HCT116 (cell line): ENCODE data around the gene ERBB2.

Source experiments
- POLR2A ChIP-seq: IDR thresholded peaks from 2 replicates; pipeline ENCODE4 v1.7.0; 2011; ENCODE audit warnings: borderline replicate concordance; ENCODE audit not compliant: insufficient read depth, insufficient read length; ENCODE audit errors: extremely low read depth
- RAD21 ChIP-seq: IDR thresholded peaks from 2 replicates; pipeline ENCODE4 v1.6.1; 2012; ENCODE audit warnings: low read depth, mild to moderate bottlenecking
- TF ChIP-seq, protein P1 (sequence below): IDR thresholded peaks from 2 replicates; pipeline ENCODE4 v1.6.1; 2012; ENCODE audit warnings: low read depth
- TF ChIP-seq, protein P2 (sequence below), 3 experiments: fragments of 200-600 bp in 1 of 3; sonication (generic) in 1 of 3; IDR thresholded peaks in 2 of 3; conservative IDR thresholded peaks in 1 of 3; 2 replicates each; pipeline ENCODE4 v1.5.1; 2012 to 2017; ENCODE audit warnings: low read depth in 2 of 3, low read length in 2 of 3, antibody characterized with exemption in 1 of 3, borderline replicate concordance in 1 of 3, control low read depth in 1 of 3, mild to moderate bottlenecking in 1 of 3, mixed read lengths in 1 of 3, mixed run types in 1 of 3, moderate library complexity in 1 of 3; ENCODE audit not compliant: insufficient read depth in 1 of 3

DNA sequence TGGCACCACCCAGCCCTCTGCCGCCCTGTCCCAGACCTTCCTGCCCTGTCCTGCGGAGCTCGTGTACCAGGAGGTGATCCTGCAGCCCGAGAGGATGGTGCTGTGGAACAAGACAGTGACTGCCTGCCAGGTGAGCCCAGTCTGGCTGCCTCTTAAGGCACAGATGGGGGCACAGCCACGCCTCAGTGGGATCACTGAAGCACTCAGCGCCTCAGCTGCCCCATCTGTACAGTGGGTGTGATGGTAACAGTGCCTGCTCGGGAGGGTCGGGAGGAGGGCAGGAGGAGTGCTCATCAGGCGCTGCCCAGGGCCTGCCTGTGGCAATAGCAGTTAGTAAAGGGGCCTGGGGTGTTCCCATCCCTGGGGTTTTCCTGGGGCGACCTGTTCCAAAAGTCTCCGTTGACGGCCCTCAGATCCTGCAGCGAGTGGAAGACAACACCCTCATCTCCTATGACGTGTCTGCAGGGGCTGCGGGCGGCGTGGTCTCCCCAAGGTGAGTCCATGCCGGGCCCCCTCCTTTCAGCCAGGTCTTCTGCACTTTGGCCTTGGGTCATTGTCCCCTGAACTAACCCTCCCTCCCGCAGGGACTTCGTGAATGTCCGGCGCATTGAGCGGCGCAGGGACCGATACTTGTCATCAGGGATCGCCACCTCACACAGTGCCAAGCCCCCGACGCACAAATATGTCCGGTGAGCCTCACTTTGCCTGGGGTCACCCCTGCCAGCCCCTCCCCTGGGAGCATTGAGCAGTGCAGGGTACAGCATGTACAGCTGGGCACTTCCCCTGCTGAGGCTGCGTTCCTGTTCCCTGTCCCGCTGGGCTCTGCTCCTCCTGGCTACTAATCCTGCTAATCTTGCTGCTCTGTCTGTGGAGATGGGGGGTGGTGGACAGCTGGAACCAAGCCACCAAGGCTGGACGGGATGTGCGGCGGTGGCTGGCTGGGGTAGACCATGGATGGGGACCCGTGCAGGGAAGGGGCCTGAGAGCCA, 39.2 kb upstream of the ERBB2 start:
- TF ChIP-seq RAD21 (no peak), POLR2A (no peak)
- TF ChIP-seq, protein P1, sequence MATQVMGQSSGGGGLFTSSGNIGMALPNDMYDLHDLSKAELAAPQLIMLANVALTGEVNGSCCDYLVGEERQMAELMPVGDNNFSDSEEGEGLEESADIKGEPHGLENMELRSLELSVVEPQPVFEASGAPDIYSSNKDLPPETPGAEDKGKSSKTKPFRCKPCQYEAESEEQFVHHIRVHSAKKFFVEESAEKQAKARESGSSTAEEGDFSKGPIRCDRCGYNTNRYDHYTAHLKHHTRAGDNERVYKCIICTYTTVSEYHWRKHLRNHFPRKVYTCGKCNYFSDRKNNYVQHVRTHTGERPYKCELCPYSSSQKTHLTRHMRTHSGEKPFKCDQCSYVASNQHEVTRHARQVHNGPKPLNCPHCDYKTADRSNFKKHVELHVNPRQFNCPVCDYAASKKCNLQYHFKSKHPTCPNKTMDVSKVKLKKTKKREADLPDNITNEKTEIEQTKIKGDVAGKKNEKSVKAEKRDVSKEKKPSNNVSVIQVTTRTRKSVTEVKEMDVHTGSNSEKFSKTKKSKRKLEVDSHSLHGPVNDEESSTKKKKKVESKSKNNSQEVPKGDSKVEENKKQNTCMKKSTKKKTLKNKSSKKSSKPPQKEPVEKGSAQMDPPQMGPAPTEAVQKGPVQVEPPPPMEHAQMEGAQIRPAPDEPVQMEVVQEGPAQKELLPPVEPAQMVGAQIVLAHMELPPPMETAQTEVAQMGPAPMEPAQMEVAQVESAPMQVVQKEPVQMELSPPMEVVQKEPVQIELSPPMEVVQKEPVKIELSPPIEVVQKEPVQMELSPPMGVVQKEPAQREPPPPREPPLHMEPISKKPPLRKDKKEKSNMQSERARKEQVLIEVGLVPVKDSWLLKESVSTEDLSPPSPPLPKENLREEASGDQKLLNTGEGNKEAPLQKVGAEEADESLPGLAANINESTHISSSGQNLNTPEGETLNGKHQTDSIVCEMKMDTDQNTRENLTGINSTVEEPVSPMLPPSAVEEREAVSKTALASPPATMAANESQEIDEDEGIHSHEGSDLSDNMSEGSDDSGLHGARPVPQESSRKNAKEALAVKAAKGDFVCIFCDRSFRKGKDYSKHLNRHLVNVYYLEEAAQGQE, result no peak
- TF ChIP-seq, protein P2, sequence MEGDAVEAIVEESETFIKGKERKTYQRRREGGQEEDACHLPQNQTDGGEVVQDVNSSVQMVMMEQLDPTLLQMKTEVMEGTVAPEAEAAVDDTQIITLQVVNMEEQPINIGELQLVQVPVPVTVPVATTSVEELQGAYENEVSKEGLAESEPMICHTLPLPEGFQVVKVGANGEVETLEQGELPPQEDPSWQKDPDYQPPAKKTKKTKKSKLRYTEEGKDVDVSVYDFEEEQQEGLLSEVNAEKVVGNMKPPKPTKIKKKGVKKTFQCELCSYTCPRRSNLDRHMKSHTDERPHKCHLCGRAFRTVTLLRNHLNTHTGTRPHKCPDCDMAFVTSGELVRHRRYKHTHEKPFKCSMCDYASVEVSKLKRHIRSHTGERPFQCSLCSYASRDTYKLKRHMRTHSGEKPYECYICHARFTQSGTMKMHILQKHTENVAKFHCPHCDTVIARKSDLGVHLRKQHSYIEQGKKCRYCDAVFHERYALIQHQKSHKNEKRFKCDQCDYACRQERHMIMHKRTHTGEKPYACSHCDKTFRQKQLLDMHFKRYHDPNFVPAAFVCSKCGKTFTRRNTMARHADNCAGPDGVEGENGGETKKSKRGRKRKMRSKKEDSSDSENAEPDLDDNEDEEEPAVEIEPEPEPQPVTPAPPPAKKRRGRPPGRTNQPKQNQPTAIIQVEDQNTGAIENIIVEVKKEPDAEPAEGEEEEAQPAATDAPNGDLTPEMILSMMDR (IDR thresholded peaks at IDR 0.05 in 2 of 3, conservative IDR thresholded peaks at IDR 0.05 in 1 of 3; ENCODE audit: borderline replicate concordance in 1 of 3, insufficient read depth in 1 of 3, low read depth in 2 of 3, low read length in 2 of 3), result no peak
